ENCODE measurements around the gene CTNNBL1.

DNA sequence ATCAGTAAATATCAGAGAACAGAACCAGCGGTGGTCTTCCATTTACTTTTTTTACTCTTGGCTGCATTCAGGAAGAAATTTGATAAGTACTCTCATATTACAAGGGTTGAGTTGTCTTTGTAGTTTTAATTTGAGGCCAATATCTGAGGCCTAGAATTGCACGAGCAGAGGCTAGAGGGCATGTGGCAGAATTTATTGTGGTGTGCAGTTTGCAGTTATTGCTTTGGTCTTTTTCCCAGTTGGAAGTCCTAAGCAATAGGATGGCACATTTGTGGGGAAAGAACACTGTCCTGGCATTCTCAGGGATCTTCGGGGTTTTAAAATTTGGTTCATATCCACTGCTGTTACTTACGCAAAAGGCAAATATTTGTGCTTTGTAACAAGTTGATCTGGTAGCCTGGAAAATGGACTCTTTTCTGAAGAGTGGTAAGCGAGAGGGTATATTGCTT is 66.0 kb downstream of the CTNNBL1 start:
- no peak for TF ChIP-seq CTCF (IDR thresholded peaks at IDR 0.05)
- no peak for TF ChIP-seq POLR2A (IDR thresholded peaks at IDR 0.05)

Data from heart left ventricle (tissue), 13 donors.